ENCODE results near the gene MSH4. TPM values are rescaled to one million over a fixed set of nuclear protein-coding genes. Genes with fewer than 3 reads are reported as not detected.

Gene MSH4
- total RNA-seq, 1 donor from 2014 or later, result 0.26 TPM

DNA sequence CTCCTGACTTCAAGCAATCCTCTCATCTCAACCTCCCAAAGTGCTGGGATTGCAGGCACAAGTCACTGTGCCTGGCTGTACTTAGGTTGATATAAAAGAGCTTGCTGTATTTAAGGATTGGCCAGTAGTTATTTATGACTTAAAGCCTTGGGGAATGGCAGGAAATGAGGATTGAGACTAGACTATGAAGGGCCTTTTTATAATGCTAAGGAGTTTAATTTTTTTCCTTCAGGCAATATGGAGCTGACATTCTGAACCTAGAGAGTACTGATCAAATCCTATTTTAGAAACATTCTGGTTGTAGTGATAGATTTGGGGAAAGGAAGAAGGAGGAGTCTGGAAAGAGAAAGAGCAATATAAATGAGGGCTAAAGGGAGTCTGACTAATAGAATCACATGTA lies 44.7 kb downstream of the MSH4 start:
- TF ChIP-seq, protein P1, sequence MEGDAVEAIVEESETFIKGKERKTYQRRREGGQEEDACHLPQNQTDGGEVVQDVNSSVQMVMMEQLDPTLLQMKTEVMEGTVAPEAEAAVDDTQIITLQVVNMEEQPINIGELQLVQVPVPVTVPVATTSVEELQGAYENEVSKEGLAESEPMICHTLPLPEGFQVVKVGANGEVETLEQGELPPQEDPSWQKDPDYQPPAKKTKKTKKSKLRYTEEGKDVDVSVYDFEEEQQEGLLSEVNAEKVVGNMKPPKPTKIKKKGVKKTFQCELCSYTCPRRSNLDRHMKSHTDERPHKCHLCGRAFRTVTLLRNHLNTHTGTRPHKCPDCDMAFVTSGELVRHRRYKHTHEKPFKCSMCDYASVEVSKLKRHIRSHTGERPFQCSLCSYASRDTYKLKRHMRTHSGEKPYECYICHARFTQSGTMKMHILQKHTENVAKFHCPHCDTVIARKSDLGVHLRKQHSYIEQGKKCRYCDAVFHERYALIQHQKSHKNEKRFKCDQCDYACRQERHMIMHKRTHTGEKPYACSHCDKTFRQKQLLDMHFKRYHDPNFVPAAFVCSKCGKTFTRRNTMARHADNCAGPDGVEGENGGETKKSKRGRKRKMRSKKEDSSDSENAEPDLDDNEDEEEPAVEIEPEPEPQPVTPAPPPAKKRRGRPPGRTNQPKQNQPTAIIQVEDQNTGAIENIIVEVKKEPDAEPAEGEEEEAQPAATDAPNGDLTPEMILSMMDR (IDR thresholded peaks at IDR 0.05; ENCODE audit: insufficient read depth, low read length, severe bottlenecking), result no peak
- Histone ChIP-seq H3K4me3 (ENCODE audit: low read depth, low read length) (no peak overlapping the region), H3K27me3 (ENCODE audit: control insufficient read depth, insufficient read depth, low read length) (no peaks in the 10 kb centered on the region), H3K36me3 (ENCODE audit: control insufficient read depth, insufficient read depth, low read length) (no peaks in the 10 kb centered on the region)
- FAIRE-seq (no peak), DNase-seq (ENCODE audit: low read depth) (no peak)

DNA sequence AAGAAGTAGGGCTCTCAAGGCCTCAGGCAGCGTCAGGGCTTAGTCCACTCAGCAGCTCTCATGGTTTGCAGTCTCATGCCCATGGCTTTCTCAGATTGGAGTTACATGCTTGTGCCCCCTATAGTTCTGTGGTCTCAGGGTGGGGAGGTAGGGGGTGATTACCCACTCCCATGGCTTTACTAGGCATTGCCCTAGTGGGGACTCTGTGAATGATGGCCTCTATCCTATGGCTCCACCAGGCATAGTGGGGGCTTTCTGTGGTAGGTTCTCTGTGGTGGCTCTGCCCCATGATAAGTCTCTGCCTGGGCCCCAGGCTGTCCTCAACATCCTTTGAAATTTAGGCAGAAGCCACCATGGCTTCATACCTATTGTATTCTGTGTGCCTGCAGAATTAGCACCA lies 48.9 kb downstream of the MSH4 start:
- no peak for FAIRE-seq
- H3K36me3 ChIP-seq (ENCODE audit: control insufficient read depth, insufficient read depth, low read length), result no peaks in the 10 kb centered on the region
- DNase-seq (ENCODE audit: low read depth), result no peak
- H3K4me3 ChIP-seq (ENCODE audit: low read depth, low read length), result no peak overlapping the region
- no peaks in the 10 kb centered on the region for H3K27me3 ChIP-seq (ENCODE audit: control insufficient read depth, insufficient read depth, low read length)
- TF ChIP-seq, protein P1 (IDR thresholded peaks at IDR 0.05; ENCODE audit: insufficient read depth, low read length, severe bottlenecking), result no peak

DNA sequence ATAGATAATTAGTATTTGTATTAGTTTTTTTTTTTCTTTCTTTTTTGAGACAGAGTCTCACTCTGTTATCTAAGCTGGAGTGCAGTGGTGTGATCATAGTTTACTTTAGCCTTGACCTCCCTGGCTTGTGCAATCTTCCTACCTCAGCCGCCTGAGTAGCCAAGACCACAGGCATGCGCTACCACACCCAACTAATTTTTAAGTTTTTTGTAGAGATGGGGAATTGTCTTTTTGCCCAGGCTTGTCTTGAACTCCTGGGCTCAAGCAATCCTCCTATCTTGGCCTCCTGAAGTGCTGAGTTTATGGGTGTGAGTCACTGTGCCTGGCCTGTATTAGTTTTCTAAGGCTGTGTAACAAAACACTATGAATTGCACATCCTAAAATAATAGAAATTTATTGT lies 58.3 kb downstream of the MSH4 start:
- no peak for FAIRE-seq
- H3K4me3 ChIP-seq (ENCODE audit: low read depth, low read length), result no peak overlapping the region

DNA sequence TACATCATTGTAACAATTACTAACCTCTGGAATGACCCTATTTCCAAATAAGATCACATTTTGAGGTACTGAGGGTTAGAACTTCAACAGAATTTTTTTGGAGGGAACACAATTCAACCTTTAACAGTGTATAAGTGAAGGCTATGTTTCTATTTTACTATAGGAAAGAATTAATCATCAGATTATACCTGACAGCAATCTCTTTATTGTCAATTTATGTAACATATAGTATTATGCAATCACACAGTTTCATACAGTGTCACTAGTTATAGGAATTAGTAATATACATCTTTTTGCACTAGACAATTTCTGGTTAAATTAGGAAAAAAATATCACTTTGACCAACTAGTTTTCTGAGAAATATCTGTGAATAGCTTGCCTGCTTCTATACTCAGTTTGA lies 59.1 kb downstream of the MSH4 start:
- TF ChIP-seq, protein P1 (IDR thresholded peaks at IDR 0.05; ENCODE audit: insufficient read depth, low read length, severe bottlenecking), result no peak
- FAIRE-seq, result no peak
- H3K4me3 ChIP-seq (ENCODE audit: low read depth, low read length), result no peak overlapping the region
- H3K36me3 ChIP-seq (ENCODE audit: control insufficient read depth, insufficient read depth, low read length), result no peaks in the 10 kb centered on the region
- DNase-seq (ENCODE audit: low read depth), result no peak
- no peaks in the 10 kb centered on the region for H3K27me3 ChIP-seq (ENCODE audit: control insufficient read depth, insufficient read depth, low read length)

More for the DNA sequence above, 58.3 kb downstream of the MSH4 start:
- TF ChIP-seq, protein P1 (IDR thresholded peaks at IDR 0.05; ENCODE audit: insufficient read depth, low read length, severe bottlenecking), result no peak
- peak; percentile 88 for DNase-seq (ENCODE audit: low read depth)
- Histone ChIP-seq H3K36me3 (ENCODE audit: control insufficient read depth, insufficient read depth, low read length) (no peaks in the 10 kb centered on the region), H3K27me3 (ENCODE audit: control insufficient read depth, insufficient read depth, low read length) (no peaks in the 10 kb centered on the region)

DNA sequence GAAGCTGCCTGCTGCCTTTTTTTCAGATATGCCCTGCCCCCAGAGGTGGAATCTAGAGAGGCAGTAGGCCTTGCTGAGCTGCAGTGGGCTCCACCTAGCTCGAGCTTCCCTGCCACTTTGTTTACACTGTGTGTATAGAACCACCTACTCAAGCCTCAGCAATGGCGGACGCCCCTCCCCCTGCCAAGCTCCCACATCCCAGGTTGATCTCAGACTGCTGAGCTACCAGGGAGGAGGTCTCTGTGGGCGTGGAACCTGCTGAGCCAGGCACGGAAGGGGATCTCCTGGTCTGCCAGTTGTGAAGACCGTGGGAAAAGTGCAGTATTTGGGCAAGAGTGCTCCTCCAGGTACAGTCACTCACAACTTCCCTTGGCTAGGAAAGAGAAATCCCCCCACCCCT lies 65.1 kb downstream of the MSH4 start:
- FAIRE-seq, result no peak
- H3K4me3 ChIP-seq (ENCODE audit: low read depth, low read length), result no peak overlapping the region
- TF ChIP-seq, protein P1 (IDR thresholded peaks at IDR 0.05; ENCODE audit: insufficient read depth, low read length, severe bottlenecking), result no peak
- H3K36me3 ChIP-seq (ENCODE audit: control insufficient read depth, insufficient read depth, low read length), result no peaks in the 10 kb centered on the region
- DNase-seq (ENCODE audit: low read depth), result peak; percentile 20
- H3K27me3 ChIP-seq (ENCODE audit: control insufficient read depth, insufficient read depth, low read length), result no peaks in the 10 kb centered on the region

DNA sequence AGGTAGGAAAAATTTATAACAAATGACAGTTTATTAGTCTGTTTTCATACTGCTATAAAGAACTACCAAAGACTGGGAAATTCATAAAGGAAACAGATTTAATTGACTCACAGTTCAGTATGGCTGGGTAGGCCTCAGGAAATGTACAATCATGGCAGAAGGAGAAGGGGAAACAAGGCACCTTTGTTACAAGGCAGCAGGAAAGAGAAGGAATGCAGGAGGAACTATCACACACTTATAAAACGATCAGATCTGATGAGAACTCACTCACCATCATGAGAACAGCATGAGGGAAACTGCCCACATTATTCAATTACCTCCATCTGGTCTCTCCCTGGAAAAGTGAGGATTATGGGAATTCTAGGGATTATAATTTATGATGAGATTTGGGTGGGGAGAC lies 74.3 kb downstream of the MSH4 start:
- TF ChIP-seq, protein P1 (IDR thresholded peaks at IDR 0.05; ENCODE audit: insufficient read depth, low read length, severe bottlenecking), result no peak
- no peak for DNase-seq (ENCODE audit: low read depth)
- H3K4me3 ChIP-seq (ENCODE audit: low read depth, low read length), result no peak overlapping the region
- FAIRE-seq, result no peak
- H3K36me3 ChIP-seq (ENCODE audit: control insufficient read depth, insufficient read depth, low read length), result no peaks in the 10 kb centered on the region
- H3K27me3 ChIP-seq (ENCODE audit: control insufficient read depth, insufficient read depth, low read length), result no peaks in the 10 kb centered on the region

Measured in bronchial epithelial cell (primary cell).